ENCODE results near the gene FLT4.

DNA sequence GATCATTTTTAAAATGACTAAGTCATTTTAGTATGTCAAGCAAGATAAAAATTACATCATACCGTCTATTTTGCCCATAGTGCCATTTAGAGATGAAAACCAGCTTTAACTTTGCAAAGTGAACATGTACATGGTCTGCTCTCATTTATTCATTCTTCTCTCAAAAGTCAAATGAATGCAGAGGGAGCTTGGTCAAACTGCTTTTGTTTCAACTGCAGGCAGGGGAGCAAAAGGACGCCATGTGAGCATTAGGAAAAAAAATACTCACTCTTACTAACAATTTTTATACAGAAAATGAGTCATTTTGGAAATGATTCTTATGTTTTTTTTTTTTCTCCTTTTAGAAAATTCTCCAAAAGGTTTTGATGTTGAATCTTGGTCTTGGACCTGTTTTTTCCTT, 73.8 kb downstream of the FLT4 start:
- TF ChIP-seq CTCF (IDR thresholded peaks at IDR 0.05) (no peak), POLR2A (IDR thresholded peaks at IDR 0.05) (no peak)
